IPS-18a (cell line): ENCODE measurements around the gene ASTN2.

Experiments used
- H3K27ac ChIP-seq: one replicate; pipeline ENCODE4 v1.5.1; 2013; ENCODE audit warnings: low read length
- H3K27me3 ChIP-seq: one replicate; pipeline ENCODE4 v1.6.1; 2013; ENCODE audit warnings: mild to moderate bottlenecking, low read length; ENCODE audit not compliant: control insufficient read depth, insufficient read depth
- H3K36me3 ChIP-seq: one replicate; pipeline ENCODE4 v1.6.1; 2013; ENCODE audit warnings: low read depth, low read length; ENCODE audit not compliant: control insufficient read depth
- H3K4me1 ChIP-seq: one replicate; pipeline ENCODE4 v1.6.1; 2013; ENCODE audit warnings: low read depth, low read length; ENCODE audit not compliant: control insufficient read depth
- H3K4me3 ChIP-seq: one replicate; pipeline ENCODE4 v1.5.1; 2013; ENCODE audit warnings: low read length
- H3K9ac ChIP-seq: one replicate; pipeline ENCODE4 v1.6.1; 2013; ENCODE audit warnings: mild to moderate bottlenecking, low read length, moderate library complexity
- H3K9me3 ChIP-seq: one replicate; pipeline ENCODE4 v1.6.1; 2013; ENCODE audit warnings: low read depth, low read length; ENCODE audit not compliant: control insufficient read depth

Gene ASTN2

GRCh38 chr9:116452634-116453033 lies 962.2 kb downstream of the ASTN2 start:
- H3K36me3 ChIP-seq: no peaks in the 10 kb centered on the region
- H3K27ac ChIP-seq: no peak overlapping the region
- peaks cover 5% of the 10 kb centered on the region for H3K4me1 ChIP-seq
- no peak overlapping the region for H3K4me3 ChIP-seq
- no peaks in the 10 kb centered on the region for H3K27me3 ChIP-seq
- no peak overlapping the region for H3K9ac ChIP-seq
- H3K9me3 ChIP-seq: peaks cover 15% of the 10 kb centered on the region

- H3K27me3 ChIP-seq: no peaks in the 10 kb centered on the region
- H3K27ac ChIP-seq: no peak overlapping the region
- no peaks in the 10 kb centered on the region for H3K36me3 ChIP-seq
- peaks cover 13% of the 10 kb centered on the region for H3K9me3 ChIP-seq
- peaks cover 5% of the 10 kb centered on the region for H3K4me1 ChIP-seq
- no peak overlapping the region for H3K9ac ChIP-seq
- H3K4me3 ChIP-seq: no peak overlapping the region
Observed at GRCh38 chr9:116452227-116452626, 962.6 kb downstream of the ASTN2 start.

GRCh38 chr9:116451500-116452115 lies 963.2 kb downstream of the ASTN2 start:
- Histone ChIP-seq H3K27me3 (no peaks in the 10 kb centered on the region), H3K27ac (no peak overlapping the region), H3K9ac (no peak overlapping the region), H3K4me3 (no peak overlapping the region), H3K9me3 (peaks cover 7% of the 10 kb centered on the region), H3K4me1 (peaks cover 5% of the 10 kb centered on the region), H3K36me3 (no peaks in the 10 kb centered on the region)

GRCh38 chr9:116450378-116451139 lies 964.3 kb downstream of the ASTN2 start:
- H3K4me1 ChIP-seq: peaks cover 5% of the 10 kb centered on the region
- H3K27me3 ChIP-seq: no peaks in the 10 kb centered on the region
- H3K9me3 ChIP-seq: no peaks in the 10 kb centered on the region
- H3K4me3 ChIP-seq: no peak overlapping the region
- no peaks in the 10 kb centered on the region for H3K36me3 ChIP-seq
- no peak overlapping the region for H3K9ac ChIP-seq
- H3K27ac ChIP-seq: no peak overlapping the region

- H3K9ac ChIP-seq: no peak overlapping the region
- H3K27ac ChIP-seq: no peak overlapping the region
- no peak overlapping the region for H3K4me3 ChIP-seq
- no peaks in the 10 kb centered on the region for H3K9me3 ChIP-seq
- peaks cover 5% of the 10 kb centered on the region for H3K4me1 ChIP-seq
- H3K27me3 ChIP-seq: no peaks in the 10 kb centered on the region
- H3K36me3 ChIP-seq: no peaks in the 10 kb centered on the region
Observed at GRCh38 chr9:116449949-116450348, 964.9 kb downstream of the ASTN2 start.

- Histone ChIP-seq H3K4me1 (peaks cover 5% of the 10 kb centered on the region), H3K9ac (no peak overlapping the region), H3K4me3 (no peak overlapping the region), H3K36me3 (no peaks in the 10 kb centered on the region), H3K9me3 (no peaks in the 10 kb centered on the region), H3K27ac (no peak overlapping the region), H3K27me3 (no peaks in the 10 kb centered on the region)
Observed at GRCh38 chr9:116448431-116448830, 966.4 kb downstream of the ASTN2 start.

- Histone ChIP-seq H3K9ac (no peak overlapping the region), H3K4me1 (peaks cover 5% of the 10 kb centered on the region), H3K4me3 (no peak overlapping the region), H3K9me3 (no peaks in the 10 kb centered on the region), H3K27me3 (no peaks in the 10 kb centered on the region), H3K36me3 (no peaks in the 10 kb centered on the region), H3K27ac (no peak overlapping the region)
Observed at GRCh38 chr9:116447934-116448333, 966.9 kb downstream of the ASTN2 start.

GRCh38 chr9:116442528-116442927 lies 972.3 kb downstream of the ASTN2 start:
- peaks cover 5% of the 10 kb centered on the region for H3K36me3 ChIP-seq
- no peaks in the 10 kb centered on the region for H3K4me1 ChIP-seq
- no peak overlapping the region for H3K27ac ChIP-seq
- H3K9me3 ChIP-seq: no peaks in the 10 kb centered on the region
- no peak overlapping the region for H3K4me3 ChIP-seq
- no peaks in the 10 kb centered on the region for H3K27me3 ChIP-seq
- H3K9ac ChIP-seq: no peak overlapping the region

GRCh38 chr9:116437411-116438370 lies 977.2 kb downstream of the ASTN2 start:
- Histone ChIP-seq H3K4me1 (no peaks in the 10 kb centered on the region), H3K27ac (no peak overlapping the region), H3K9me3 (no peaks in the 10 kb centered on the region), H3K9ac (no peak overlapping the region), H3K4me3 (no peak overlapping the region), H3K36me3 (peaks cover 5% of the 10 kb centered on the region), H3K27me3 (no peaks in the 10 kb centered on the region)

GRCh38 chr9:116436121-116436520 lies 978.7 kb downstream of the ASTN2 start:
- no peaks in the 10 kb centered on the region for H3K27me3 ChIP-seq
- H3K36me3 ChIP-seq: no peaks in the 10 kb centered on the region
- H3K4me1 ChIP-seq: no peaks in the 10 kb centered on the region
- H3K27ac ChIP-seq: no peak overlapping the region
- H3K4me3 ChIP-seq: no peak overlapping the region
- H3K9ac ChIP-seq: no peak overlapping the region
- no peaks in the 10 kb centered on the region for H3K9me3 ChIP-seq

GRCh38 chr9:116435706-116436105 lies 979.2 kb downstream of the ASTN2 start:
- Histone ChIP-seq H3K36me3 (no peaks in the 10 kb centered on the region), H3K9ac (no peak overlapping the region), H3K9me3 (no peaks in the 10 kb centered on the region), H3K27me3 (no peaks in the 10 kb centered on the region), H3K4me1 (no peaks in the 10 kb centered on the region), H3K27ac (no peak overlapping the region), H3K4me3 (no peak overlapping the region)
